Renal pelvis (tissue), 4 donors: Measurements from ENCODE around the gene GABRP. TPM values are rescaled to one million over a fixed set of nuclear protein-coding genes. Genes with fewer than 3 reads are reported as not detected.

ENCODE experiments used
- DNase-seq: peaks from one replicate; pipeline ENCODE4 v3.0.0-alpha.2; 2013
- polyA plus RNA-seq, 3 donors: library from polyadenylated mRNA; unstranded; fragments of 120-200 nt; gene quantifications; one replicate each; pipeline ENCODE4 v1.2.1, GENCODE V29; 2013; ENCODE audit not compliant: insufficient read length in 3 of 3

The GABRP gene
- polyA plus RNA-seq, 3 donors, result 2.2 to 2.4 (median 2.4) TPM

DNA sequence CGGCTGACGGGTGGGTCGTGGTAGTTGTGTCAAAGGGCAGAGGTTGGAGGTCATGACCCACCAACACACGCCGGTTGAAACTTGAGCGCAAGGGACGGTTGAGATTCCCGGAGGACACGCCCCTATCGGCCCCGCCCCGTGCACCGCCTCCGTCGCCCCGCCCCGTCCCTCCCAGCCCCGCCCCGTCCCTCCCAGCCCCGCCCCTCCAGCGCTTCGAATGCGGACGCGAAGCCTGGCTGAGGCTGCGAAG is 78.1 kb downstream of the GABRP start:
- DNase-seq, result no peak

DNA sequence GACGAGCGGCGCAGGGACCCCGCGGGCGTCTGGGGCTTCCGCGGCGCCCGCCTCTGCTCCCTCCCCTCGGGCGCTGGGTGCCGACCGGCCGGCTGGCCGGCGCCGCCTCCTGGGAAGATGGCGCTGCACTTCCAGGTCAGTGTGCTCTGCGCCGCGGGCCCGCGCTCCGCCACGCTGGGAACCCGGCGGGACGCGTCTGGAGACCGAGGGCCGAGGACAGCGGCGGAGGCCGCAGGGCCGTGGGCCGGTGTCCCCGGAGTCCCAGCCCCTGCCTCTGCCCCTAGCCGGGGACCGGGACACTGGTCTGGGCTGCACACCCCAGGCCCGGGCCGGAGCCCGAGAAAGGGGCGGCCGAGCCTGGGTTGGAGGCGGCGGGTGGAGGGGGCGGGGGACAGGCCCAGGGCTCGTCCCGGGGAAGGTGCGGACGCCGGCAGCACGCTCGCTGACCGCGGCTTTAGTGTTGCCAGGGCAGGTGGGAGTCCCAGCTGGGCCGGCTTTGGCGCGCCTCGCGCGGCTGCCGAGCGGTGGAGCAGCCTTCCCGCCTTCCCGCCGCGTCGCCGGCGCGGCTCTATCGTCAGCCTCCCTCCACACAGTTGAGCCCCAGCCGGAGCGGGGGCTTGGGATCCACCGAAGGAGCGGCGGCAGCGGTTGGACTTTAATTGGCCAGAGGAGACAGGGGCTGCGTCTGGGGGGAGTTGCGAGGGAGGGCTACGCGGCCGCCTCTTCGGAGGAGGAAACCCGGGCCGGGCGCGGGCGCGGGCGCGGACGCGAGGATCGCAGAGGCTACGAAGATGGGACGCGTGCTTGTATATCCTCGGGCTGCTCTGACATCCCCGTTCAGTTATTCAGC is 78.6 kb downstream of the GABRP start, which contains the start of gene RANBP17:
RANBP17 (plus strand) TSS at position 102 of the 850 bp plus-strand sequence.
- DNase-seq, result peak; percentile 60

GRCh38 chr5:170863646-170864045 is 80.1 kb downstream of the GABRP start:
- DNase-seq, result no peak

Other genes with a start within 250 kb of the GABRP start
- 10 to 100 TPM in 2 of 3 donors, 1 to 10 TPM in 1; 8.8 to 16.9 (median 15.7) TPM for gene RANBP17, start 78.3 kb downstream of the GABRP start, polyA plus RNA-seq